Activated T-cell treated with anti-CD3 and anti-CD28 coated beads, Interleukin-2, amount 50 U/mL, for 4 hours (primary cell): ENCODE data around the gene UBE2A. TPM values are rescaled to one million over a fixed set of nuclear protein-coding genes. Genes with fewer than 3 reads are reported as not detected.
A peak's percentile ranks its signal among the peaks of the same experiment; 100 is the strongest.

Experiments
- ATAC-seq, 2 donors: fragments of 200-7000 bp; cut with Tn5 transposase; one replicate each; pipeline ENCODE4 v1.10.0; 2021
- DNase-seq: peaks from one replicate; pipeline ENCODE4 v3.0.0-alpha.2; 2020
- H3K27me3 Mint-ChIP-seq: one replicate; pipeline ENCODE4 v1.8.0; 2021; ENCODE audit warnings: low read depth, mixed read lengths
- H3K36me3 Mint-ChIP-seq: one replicate; pipeline ENCODE4 v1.8.0; 2022; ENCODE audit warnings: mixed read lengths; ENCODE audit not compliant: insufficient read depth
- H3K4me1 Mint-ChIP-seq: one replicate; pipeline ENCODE4 v1.8.0; 2021; ENCODE audit warnings: low read depth, mixed read lengths
- H3K4me3 Mint-ChIP-seq: one replicate; pipeline ENCODE4 v1.8.0; 2021; ENCODE audit warnings: mild to moderate bottlenecking, moderate library complexity, mixed read lengths
- H3K9me3 Mint-ChIP-seq: one replicate; pipeline ENCODE4 v1.8.0; 2021; ENCODE audit warnings: mixed read lengths
- total RNA-seq, 3 donors: library from RNA; stranded (reverse); gene quantifications; one replicate each; pipeline ENCODE4 v1.2.1, GENCODE V29; 2021

Gene UBE2A
- total RNA-seq, 3 donors from 2014 or later = 61.4 to 65.3 (median 64.3) TPM

DNA sequence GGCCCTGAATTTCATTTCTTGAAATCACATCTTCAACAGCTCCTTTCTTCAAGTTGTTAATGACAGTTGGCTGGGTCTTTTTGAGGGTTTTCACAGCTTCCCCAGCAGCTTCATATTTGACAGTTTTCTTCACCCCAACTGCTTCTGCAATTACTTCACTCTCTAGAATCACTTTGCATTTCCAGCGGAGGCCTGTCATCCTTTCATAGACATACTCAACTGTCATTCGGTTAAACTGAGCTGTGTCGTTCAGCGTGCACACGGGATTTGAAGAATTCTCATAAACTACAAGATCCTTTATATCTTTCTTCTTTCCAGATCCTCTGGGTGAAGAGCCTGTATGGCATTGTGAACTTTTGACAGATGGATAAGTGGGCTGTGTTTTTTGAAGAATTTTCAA is 15.4 kb downstream of the UBE2A start:
- Mint-ChIP-seq H3K36me3 (peaks cover 15% of the 10 kb centered on the region), H3K9me3 (no peaks in the 10 kb centered on the region), H3K27me3 (no peaks in the 10 kb centered on the region), H3K4me3 (no peak overlapping the region), H3K4me1 (peaks cover 5% of the 10 kb centered on the region)
- no peak for DNase-seq
- ATAC-seq = no peak

DNA sequence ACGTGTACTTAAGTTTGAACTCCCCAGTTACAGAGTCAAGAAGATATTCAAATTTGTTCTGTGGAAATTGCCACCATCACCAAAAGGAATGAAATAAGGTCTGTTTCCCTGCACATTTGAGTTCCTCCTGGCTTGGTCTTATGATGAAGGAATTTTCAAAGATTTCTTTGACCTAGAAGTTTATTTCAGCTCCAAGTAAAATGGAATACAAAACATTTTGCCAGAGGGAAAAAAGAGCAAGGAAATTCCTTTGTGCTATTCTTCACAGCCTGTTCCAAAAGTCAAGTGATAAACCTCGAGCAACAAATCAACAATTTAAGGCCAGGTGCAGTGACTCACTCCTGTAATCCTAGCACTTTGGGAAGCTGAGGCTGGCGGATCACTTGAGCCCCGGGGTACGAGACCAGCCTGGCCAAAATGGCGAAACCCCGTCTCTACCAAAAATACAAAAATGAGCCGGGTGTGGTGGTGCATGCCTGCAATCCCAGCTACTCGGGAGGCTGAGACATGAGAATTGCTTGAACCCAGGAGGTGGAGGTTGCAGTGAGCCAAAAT is 28.4 kb downstream of the UBE2A start:
- H3K4me1 Mint-ChIP-seq = peaks cover 32% of the 10 kb centered on the region
- no peak overlapping the region for H3K4me3 Mint-ChIP-seq
- no peak for DNase-seq
- ATAC-seq = no peak
- H3K27me3 Mint-ChIP-seq = no peaks in the 10 kb centered on the region
- no peaks in the 10 kb centered on the region for H3K9me3 Mint-ChIP-seq
- peaks cover 8% of the 10 kb centered on the region for H3K36me3 Mint-ChIP-seq

DNA sequence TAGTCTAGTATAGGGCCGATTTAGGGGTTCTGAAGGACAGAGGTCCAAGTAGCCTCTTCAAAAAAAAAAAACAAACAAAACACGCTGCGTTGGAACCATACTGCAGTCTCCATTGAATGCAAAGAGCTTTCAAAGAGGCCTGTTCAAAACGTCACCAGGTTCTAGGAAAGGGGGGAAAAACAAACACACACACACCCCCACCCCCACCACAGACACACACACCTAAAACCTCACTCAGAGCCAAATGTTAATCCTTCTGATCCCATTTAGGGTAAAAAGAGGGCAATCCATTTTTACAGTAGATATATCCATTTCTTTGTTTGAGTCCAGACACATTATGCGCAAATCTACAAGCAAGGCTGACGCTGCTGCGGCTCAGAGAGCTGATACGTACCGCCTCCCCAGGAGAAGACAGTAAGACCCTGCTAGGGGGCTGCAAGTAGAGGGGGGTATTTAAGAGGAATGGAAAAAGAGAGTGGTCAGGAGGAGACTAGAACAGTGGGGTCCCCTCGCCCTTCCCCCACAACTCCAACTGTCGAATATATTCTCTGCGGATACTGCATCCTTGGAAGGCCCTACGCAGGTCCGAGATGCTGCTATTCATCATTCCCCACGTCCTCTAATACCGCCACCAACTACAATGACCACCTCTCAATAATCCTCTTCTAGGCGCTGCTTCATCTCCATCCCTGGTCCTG is 30.6 kb downstream of the UBE2A start:
- Mint-ChIP-seq H3K4me1 (peaks cover 26% of the 10 kb centered on the region), H3K4me3 (peak overlapping the region; percentile 96), H3K27me3 (no peaks in the 10 kb centered on the region), H3K36me3 (peaks cover 4% of the 10 kb centered on the region), H3K9me3 (no peaks in the 10 kb centered on the region)
- DNase-seq (no peak), ATAC-seq (no peak)

DNA sequence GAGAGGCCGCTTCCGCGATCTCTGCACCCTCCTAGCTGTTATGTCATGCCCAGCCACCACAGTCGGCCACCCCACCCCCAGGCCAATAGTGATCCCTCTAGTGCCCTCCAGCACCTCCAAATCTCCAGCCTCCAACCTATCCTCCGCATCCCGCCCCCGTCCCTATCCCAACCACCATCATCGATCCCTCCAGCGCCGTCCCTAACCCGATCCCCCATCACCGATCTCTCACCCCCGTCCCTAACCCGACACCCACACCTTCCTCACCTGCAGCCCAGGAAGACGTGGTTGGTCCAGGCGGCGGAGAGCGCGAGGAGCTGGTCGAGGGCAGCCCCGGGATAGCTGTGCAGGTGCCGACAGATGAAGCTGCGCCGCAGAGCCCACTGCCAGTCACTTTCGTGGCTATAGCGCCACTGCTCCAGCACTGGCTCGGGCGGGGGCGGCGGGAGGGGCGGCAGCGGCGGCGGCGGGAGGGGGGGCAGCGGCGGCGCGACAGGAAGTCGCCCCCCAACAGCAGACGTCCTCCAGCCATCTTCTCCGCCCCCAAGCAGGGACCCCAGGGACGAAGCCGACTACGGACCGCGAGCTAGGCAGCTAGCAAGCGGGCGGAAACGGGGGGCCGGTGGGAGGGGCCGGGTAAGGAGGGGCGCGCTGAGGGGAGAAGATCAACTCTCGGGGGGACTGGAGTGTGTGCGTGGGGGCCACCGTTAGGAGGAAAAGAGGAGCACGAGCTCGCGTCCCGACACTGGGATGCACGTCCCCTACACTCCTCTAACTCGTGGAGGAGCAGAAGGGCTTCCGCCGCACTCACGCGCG is 31.3 kb downstream of the UBE2A start:
- Mint-ChIP-seq H3K36me3 (peaks cover 4% of the 10 kb centered on the region), H3K9me3 (no peaks in the 10 kb centered on the region), H3K4me3 (peak overlapping the region; percentile 96), H3K4me1 (peaks cover 29% of the 10 kb centered on the region), H3K27me3 (no peaks in the 10 kb centered on the region)
- DNase-seq = peak; percentile 38
- peak; percentile 69 to 71 for ATAC-seq

DNA sequence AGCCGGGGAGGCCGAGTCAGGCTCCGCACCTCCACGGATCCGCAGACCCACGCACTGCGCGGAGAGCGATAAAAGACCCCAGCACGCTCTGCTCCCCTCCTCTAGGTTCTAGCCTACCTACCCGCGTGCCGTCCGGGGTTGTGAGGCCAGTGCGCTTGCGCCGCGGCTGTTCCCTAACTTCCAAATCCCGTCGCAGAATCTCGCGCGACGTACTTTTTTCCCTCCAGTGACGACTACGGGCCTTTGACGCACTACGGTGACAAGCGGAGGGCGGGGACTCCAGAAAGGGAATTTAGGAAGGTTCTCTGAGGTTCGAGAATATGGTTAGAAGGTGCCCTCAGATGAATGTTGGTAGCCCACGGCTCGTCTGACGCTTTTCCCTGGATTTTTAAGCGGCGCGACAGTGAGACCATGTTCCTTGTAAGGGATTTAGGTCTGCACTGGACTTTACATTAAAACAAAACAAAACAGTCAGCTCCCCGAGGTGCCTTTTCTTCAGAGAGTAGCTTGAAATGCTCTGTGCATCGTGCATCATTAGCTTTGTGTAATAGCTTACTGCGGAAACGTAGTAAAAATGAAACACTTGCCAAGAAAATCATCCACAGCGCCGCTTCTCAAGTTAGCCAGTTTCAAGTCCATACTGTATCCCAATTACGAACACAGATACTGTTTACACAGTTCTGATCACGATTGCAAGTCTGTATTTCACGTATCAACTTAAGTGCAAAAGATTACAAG is 32.1 kb downstream of the UBE2A start, which contains the start of gene NKRF:
Gene NKRF (minus strand): TSS at position 145 of the 738 bp plus-strand sequence.
- H3K36me3 Mint-ChIP-seq = peaks cover 4% of the 10 kb centered on the region
- ATAC-seq (peak; percentile 84 to 86), DNase-seq (peak; percentile 85)
- no peaks in the 10 kb centered on the region for H3K9me3 Mint-ChIP-seq
- H3K4me3 Mint-ChIP-seq = peak within 1 kb of the TSS; percentile 96
- H3K27me3 Mint-ChIP-seq = no peaks in the 10 kb centered on the region
- peaks cover 29% of the 10 kb centered on the region for H3K4me1 Mint-ChIP-seq

DNA sequence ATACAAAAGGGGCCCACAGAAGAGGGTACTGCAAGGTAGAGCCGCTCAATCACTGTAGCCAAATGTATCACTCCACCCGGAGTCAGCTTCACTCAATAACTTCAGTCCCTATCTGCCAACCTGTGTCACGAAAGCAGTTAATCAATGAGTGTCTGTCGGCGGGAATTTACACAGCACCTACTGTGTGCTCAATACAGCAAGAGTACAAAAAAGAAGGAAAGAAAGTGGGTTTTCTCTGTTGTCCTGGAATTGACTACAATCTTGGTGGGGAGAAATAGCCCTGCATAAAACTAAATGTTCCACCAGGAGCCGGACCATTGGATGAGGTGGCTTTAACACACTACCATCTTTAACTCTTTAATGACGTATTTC is 32.6 kb downstream of the UBE2A start:
- Mint-ChIP-seq H3K27me3 (no peaks in the 10 kb centered on the region), H3K36me3 (peaks cover 1% of the 10 kb centered on the region), H3K9me3 (no peaks in the 10 kb centered on the region), H3K4me1 (peaks cover 27% of the 10 kb centered on the region), H3K4me3 (peak overlapping the region; percentile 96)
- DNase-seq (no peak), ATAC-seq (no peak)

DNA sequence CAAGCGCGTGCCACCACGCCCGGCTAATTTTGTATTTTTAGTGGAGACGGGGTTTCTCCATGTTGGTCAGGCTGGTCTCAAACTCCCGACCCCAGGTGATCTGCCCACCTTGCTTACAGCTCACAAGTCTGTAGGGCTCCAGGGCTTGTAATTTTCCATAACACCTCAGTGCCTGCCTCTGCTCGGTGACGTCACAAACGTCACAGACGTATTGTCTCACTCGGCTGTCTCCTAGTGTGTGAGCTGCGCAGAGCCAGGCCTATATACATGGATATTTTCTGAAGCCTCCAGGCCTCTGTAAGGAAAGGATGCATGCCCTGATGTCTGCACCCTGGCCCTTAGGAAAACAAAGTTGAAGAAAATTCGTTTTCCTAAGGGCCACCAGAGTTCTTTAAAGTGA is 40.4 kb downstream of the UBE2A start:
- H3K36me3 Mint-ChIP-seq = peaks cover 3% of the 10 kb centered on the region
- no peak overlapping the region for H3K4me3 Mint-ChIP-seq
- ATAC-seq (no peak), DNase-seq (no peak)
- H3K9me3 Mint-ChIP-seq = no peaks in the 10 kb centered on the region
- no peaks in the 10 kb centered on the region for H3K27me3 Mint-ChIP-seq
- H3K4me1 Mint-ChIP-seq = peaks cover 10% of the 10 kb centered on the region

DNA sequence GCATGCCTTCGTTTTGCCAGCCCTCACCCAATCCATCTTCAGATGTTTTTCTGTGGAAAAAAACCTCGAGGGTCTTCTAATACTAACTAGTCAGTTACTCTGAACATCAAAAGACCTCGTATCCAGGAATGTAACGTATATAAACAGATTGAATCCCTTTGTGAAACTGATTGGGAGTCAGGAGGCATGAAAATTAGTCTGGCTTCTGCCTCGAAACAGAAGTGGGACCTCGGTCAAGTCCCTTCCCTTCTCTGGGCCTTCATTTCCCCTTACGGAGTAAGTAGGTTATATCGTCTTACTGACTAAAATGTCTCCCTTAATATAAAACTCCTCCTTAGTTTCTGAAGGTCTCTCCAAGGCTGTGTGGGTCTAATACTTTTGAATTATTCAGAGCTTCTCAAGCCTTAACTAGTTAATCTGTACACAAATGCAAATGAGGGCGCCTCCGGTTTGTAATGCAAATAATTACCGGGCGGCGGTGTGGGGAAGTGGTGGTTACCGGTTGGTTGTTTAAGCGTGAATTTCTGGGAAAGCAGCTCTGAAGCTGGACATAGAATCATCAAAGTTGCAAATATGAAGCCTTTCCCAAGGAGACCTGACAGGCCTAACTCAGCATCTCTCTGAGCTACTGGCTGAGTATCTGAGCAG is 43.3 kb downstream of the UBE2A start:
- no peak for ATAC-seq
- H3K9me3 Mint-ChIP-seq = no peaks in the 10 kb centered on the region
- no peaks in the 10 kb centered on the region for H3K27me3 Mint-ChIP-seq
- H3K4me3 Mint-ChIP-seq = no peak overlapping the region
- H3K36me3 Mint-ChIP-seq = peaks cover 3% of the 10 kb centered on the region
- peaks cover 6% of the 10 kb centered on the region for H3K4me1 Mint-ChIP-seq
- no peak for DNase-seq

DNA sequence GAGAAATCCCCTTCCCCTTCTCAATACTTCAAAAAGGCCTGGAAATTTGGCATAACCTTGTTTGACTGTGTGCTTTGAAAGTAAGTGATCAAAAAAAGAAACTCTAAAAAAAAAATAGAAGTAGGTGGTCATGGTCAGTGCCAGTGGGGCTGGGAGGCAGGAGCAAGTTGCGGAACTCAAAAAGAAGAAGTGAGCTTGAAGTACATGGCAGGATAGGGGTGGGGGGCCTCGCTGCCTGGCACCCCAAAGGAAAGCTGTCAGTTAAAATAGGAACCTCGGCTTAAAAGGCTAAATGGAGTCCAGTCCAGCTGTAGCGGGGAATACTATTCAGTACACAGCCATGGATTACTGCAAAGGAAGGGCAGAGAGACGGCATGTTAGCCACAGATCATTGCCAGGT is 44.1 kb downstream of the UBE2A start:
- Mint-ChIP-seq H3K4me3 (no peak overlapping the region), H3K36me3 (peaks cover 3% of the 10 kb centered on the region), H3K4me1 (peaks cover 6% of the 10 kb centered on the region), H3K27me3 (no peaks in the 10 kb centered on the region), H3K9me3 (no peaks in the 10 kb centered on the region)
- DNase-seq = no peak
- ATAC-seq = no peak

DNA sequence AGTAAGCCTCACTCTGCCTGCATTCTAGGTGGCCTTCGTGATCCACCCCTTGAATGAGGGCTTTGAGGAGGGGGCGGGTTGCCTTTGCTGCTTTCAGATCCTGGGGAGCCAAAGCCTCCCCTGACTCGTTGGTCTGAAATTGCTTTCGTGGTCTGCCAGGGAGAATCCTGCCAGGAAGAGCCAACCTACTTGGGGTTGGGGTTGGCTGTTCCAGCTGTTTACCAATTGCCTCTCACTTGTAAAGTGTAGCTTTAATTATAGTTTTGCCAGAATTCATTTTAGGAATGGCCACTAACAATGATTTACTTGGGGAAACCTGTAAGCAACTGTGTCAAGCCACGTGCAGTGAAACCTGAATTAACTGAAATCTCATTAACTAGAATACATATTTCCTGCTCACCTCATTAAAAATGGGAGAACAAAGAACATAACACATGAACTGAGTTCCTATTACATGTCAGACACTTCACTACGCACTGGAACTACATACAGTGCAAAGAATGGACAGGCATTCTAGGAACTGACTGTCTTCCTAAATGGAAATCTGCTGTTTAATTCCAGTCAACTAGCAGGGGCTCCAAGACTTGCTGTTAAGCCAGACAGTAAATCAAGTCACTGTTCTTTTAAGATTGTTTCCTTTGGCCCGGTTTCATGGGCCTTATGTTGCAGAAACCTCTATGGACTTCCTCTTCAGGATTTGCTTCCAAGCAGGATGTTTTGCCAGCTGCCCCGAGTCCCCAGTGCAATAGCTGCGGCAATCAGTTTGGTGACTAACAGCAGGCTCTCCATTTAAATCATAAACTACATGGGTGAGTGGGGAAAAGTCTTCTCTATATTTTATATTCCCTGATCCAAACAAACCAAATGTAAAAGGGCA is 48.2 kb downstream of the UBE2A start:
- Mint-ChIP-seq H3K4me1 (peaks cover 3% of the 10 kb centered on the region), H3K4me3 (no peak overlapping the region), H3K27me3 (no peaks in the 10 kb centered on the region), H3K9me3 (no peaks in the 10 kb centered on the region), H3K36me3 (peaks cover 8% of the 10 kb centered on the region)
- ATAC-seq = no peak
- DNase-seq = no peak

DNA sequence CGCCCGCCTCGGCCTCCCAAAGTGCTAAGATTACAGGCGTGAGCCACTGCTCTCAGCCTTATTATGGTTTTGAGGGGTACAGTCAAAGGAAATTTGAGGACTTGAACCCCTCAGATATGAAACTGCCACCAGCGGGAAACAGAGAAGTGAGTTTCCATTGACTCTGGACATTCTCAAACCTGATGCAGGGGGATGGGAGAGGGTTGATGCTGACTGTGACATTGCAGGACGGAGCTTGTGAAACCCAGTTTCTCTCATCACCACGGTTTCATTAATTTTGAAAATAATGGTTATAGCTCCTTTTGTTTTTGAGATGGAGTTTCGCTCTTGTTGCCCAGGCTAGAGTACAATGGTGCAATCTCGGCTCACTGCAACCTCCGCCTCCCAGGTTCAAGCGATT is 50.1 kb downstream of the UBE2A start:
- DNase-seq (no peak), ATAC-seq (no peak)
- Mint-ChIP-seq H3K27me3 (no peaks in the 10 kb centered on the region), H3K4me1 (no peaks in the 10 kb centered on the region), H3K4me3 (no peak overlapping the region), H3K9me3 (no peaks in the 10 kb centered on the region), H3K36me3 (peaks cover 13% of the 10 kb centered on the region)

DNA sequence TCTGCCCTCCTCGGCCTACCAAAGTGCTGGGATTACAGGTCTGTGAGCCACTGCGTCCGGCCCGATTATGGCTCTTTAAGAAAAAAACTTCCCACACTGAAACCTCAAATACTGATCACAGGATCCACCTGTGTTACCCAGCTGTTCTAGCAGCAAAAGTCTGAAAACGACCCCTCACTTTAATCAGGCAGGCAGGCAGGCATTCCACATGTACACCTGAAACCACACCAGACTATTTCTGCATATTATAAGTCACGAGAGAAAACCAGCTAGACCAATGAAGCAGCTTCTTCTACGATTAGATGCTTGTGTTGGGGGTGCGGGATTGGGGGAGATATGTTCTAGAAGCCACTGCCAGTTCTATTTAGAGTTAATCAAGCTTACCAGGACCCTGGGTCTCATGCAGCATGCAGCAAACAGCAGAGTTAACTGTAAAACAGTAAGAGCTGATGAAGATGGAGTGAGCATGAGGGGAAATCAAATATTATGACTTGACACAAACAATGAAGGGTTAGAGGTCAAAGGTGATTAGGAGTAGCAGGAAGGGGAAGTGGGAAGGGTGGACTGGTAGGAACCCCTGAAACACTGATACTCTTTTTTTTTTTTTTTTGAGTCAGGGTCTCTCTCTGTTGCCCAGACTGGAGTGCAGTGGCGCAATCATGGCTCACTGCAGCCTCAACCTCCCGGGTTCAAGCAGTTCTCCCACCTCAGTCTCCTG is 50.7 kb downstream of the UBE2A start:
- DNase-seq (no peak), ATAC-seq (no peak)
- no peaks in the 10 kb centered on the region for H3K27me3 Mint-ChIP-seq
- no peaks in the 10 kb centered on the region for H3K9me3 Mint-ChIP-seq
- no peaks in the 10 kb centered on the region for H3K4me1 Mint-ChIP-seq
- peaks cover 15% of the 10 kb centered on the region for H3K36me3 Mint-ChIP-seq
- no peak overlapping the region for H3K4me3 Mint-ChIP-seq

DNA sequence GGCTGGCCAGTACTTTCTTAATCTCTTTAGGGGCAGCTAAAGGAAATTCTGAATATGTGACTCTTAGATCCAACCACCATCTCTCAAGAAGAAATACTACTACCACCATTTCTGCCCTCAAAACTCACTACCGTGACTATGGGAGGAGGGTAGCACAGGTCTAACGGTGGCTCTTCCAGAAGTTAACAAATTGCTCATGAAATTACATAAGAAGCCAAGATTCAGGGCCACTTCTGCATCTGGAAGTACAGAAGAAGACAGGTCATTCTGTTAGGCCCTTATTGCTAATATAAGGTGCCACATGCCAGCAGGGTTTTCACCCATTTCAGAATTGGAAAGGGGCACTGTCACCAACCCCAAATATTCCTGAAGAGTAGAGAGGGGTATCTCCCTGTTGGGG is 51.5 kb downstream of the UBE2A start:
- Mint-ChIP-seq H3K36me3 (peaks cover 15% of the 10 kb centered on the region), H3K9me3 (no peaks in the 10 kb centered on the region), H3K4me3 (no peak overlapping the region), H3K27me3 (no peaks in the 10 kb centered on the region), H3K4me1 (no peaks in the 10 kb centered on the region)
- ATAC-seq (no peak), DNase-seq (no peak)
